Measurements from ENCODE around the gene PPP1R1B. TPM values are rescaled to one million over a fixed set of nuclear protein-coding genes. Genes with fewer than 3 reads are reported as not detected.
A peak's percentile ranks its signal among the peaks of the same experiment; 100 is the strongest.

The PPP1R1B gene
- total and polyA plus RNA-seq, 9 of the 15 experiments (the other 6 are each of a cell fraction or from before 2014, with no cell fraction given), result 0.07 to 0.18 (median 0.10) TPM; not detected in 4

DNA sequence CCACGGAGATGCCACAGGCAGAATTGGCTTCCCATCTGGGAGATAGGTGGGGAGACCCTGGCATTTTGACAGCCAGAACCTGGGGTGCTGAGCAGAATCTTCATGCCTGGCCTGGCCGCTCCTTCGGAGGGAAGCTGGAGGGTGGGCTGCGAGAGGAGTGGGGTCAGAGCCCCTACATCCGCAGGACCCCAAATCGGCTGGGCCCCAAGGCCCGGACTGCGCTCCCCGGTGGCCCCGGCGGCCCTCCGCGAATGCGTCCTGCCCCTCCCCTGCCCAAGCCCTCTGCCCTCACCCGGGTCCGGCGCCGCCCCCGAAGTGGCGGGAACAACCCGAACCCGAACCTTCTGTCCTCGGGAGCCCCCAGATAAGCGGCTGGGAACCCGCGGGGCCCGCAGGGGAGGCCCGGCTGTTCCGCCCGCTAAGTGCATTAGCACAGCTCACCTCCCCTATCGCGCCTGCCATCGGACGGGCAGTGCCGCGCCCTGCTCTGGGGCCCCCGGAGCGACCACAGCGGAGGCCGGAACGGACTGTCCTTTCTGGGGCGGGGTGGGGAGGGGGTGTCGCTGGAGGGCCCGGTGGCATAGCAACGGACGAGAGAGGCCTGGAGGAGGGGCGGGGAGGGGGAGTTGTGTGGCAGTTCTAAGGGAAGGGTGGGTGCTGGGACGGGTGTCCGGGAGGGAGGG, 40.7 kb downstream of the PPP1R1B start (continued):
- TF ChIP-seq, protein P1, sequence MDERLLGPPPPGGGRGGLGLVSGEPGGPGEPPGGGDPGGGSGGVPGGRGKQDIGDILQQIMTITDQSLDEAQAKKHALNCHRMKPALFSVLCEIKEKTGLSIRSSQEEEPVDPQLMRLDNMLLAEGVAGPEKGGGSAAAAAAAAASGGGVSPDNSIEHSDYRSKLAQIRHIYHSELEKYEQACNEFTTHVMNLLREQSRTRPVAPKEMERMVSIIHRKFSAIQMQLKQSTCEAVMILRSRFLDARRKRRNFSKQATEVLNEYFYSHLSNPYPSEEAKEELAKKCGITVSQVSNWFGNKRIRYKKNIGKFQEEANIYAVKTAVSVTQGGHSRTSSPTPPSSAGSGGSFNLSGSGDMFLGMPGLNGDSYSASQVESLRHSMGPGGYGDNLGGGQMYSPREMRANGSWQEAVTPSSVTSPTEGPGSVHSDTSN (CRISPR knock-in tag; IDR thresholded peaks at IDR 0.05; ENCODE audit: low read depth), result no peak
- TF ChIP-seq, protein P1 (tag; conservative IDR thresholded peaks at IDR 0.05; ENCODE audit: low read depth), result no peak
- TF ChIP-seq, protein P2, sequence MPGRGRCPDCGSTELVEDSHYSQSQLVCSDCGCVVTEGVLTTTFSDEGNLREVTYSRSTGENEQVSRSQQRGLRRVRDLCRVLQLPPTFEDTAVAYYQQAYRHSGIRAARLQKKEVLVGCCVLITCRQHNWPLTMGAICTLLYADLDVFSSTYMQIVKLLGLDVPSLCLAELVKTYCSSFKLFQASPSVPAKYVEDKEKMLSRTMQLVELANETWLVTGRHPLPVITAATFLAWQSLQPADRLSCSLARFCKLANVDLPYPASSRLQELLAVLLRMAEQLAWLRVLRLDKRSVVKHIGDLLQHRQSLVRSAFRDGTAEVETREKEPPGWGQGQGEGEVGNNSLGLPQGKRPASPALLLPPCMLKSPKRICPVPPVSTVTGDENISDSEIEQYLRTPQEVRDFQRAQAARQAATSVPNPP (IDR thresholded peaks at IDR 0.05; ENCODE audit: borderline replicate concordance, insufficient read depth, insufficient read length), result no peak
- TF ChIP-seq BCL6 (CRISPR knock-in tag; IDR thresholded peaks at IDR 0.05), result no peak
- TF ChIP-seq SETDB1 (IDR thresholded peaks at IDR 0.05; ENCODE audit: low read length), result no peak
- TF ChIP-seq NONO (IDR thresholded peaks at IDR 0.05; ENCODE audit: low read depth in 2 of 2, low read length in 1 of 2), result no peak
- TF ChIP-seq NEUROD1 (IDR thresholded peaks at IDR 0.05; ENCODE audit: borderline replicate concordance, low read depth, low read length, partially characterized antibody), result peak; percentile 79
- no peak for TF ChIP-seq E2F4 (CRISPR knock-in tag; IDR thresholded peaks at IDR 0.05; ENCODE audit: low read depth)
- no peak for TF ChIP-seq ZFP91 (CRISPR knock-in tag; IDR thresholded peaks at IDR 0.05)
- TF ChIP-seq SREBF1 (IDR thresholded peaks at IDR 0.05; ENCODE audit: borderline replicate concordance, low read depth, low read length), result no peak
- no peak for TF ChIP-seq HNRNPUL1 (IDR thresholded peaks at IDR 0.05; ENCODE audit: low read length)
- TF ChIP-seq RNF2 (IDR thresholded peaks at IDR 0.05), result peak; percentile 98
